Spleen (tissue), 11 donors: Measurements from ENCODE around the gene VMO1. TPM values are rescaled to one million over a fixed set of nuclear protein-coding genes. Genes with fewer than 3 reads are reported as not detected.
A peak's percentile ranks its signal among the peaks of the same experiment; 100 is the strongest.

Experiments
- DNase-seq: peaks from one replicate; pipeline ENCODE4 v3.0.0-alpha.2; 2020
- H3K27ac ChIP-seq, 8 donors: fragments of 200-600 bp; sonication (generic) in 7 of 8; 1 replicate in 4 of 8; 2 replicates in 4 of 8; pipeline versions ENCODE4 v1.5.0 to v1.8.0; 2016 to 2021; ENCODE audit warnings: inconsistent platforms in 4 of 8, mild to moderate bottlenecking in 4 of 8, moderate library complexity in 1 of 8
- H3K27me3 ChIP-seq, 7 donors: fragments of 200-600 bp; sonication (generic) in 6 of 7; replicated peaks in 1 of 7; 1 replicate in 4 of 7; 2 replicates in 3 of 7; pipeline versions ENCODE4 v1.5.0 to v1.8.0; 2016 to 2021; ENCODE audit warnings: inconsistent platforms in 3 of 7, mild to moderate bottlenecking in 1 of 7
- H3K36me3 ChIP-seq, 6 donors: fragments of 200-600 bp; sonication (generic) in 5 of 6; 1 replicate in 4 of 6; 2 replicates in 2 of 6; pipeline versions ENCODE4 v1.5.0 to v1.8.0; 2016 to 2021; ENCODE audit warnings: inconsistent platforms in 2 of 6
- H3K4me1 ChIP-seq, 6 donors: fragments of 200-600 bp; sonication (generic) in 5 of 6; 1 replicate in 3 of 6; 2 replicates in 3 of 6; pipeline versions ENCODE4 v1.5.0 to v1.8.0; 2016 to 2021; ENCODE audit warnings: inconsistent platforms in 3 of 6
- H3K4me3 ChIP-seq, 8 donors: fragments of 200-600 bp; sonication (generic) in 7 of 8; 1 replicate in 4 of 8; 2 replicates in 4 of 8; pipeline versions ENCODE4 v1.5.0 to v1.8.0; 2016 to 2021; ENCODE audit warnings: inconsistent platforms in 4 of 8, mild to moderate bottlenecking in 4 of 8, moderate library complexity in 2 of 8
- H3K9me3 ChIP-seq, 8 donors: fragments of 200-600 bp; sonication (generic) in 7 of 8; 1 replicate in 4 of 8; 2 replicates in 4 of 8; pipeline versions ENCODE4 v1.5.0 to v1.8.0; 2016 to 2021; ENCODE audit warnings: inconsistent platforms in 4 of 8
- CTCF ChIP-seq, 11 experiments: fragments of 200-600 bp in 7 of 11; fragments of 450-650 bp in 4 of 11; sonication (generic) in 4 of 11; IDR thresholded peaks in 8 of 11; conservative IDR thresholded peaks in 3 of 11; 1 replicate in 7 of 11; 2 replicates in 4 of 11; pipeline versions ENCODE4 v1.4.0 to v1.8.0; 2016 to 2021; ENCODE audit warnings: antibody characterized with exemption in 11 of 11, inconsistent platforms in 4 of 11, mild to moderate bottlenecking in 1 of 11
- POLR2A ChIP-seq, 3 donors: fragments of 450-650 bp; IDR thresholded peaks; one replicate each; pipeline ENCODE4 v1.5.1; 2017; ENCODE audit warnings: antibody characterized with exemption in 3 of 3, mild to moderate bottlenecking in 1 of 3
- POLR2AphosphoS5 ChIP-seq, 3 donors: sonication (generic); formaldehyde crosslinking; IDR thresholded peaks; one replicate each; pipeline ENCODE4 v1.5.1; 2017; ENCODE audit warnings: antibody characterized with exemption in 3 of 3
- WGBS, 5 donors: extraction: QIAGEN DNeasy Blood & Tissue Kit in 3 of 5; methylation state at CpG; one replicate each; pipeline versions ENCODE4 v1.1.5 to v1.1.7; 2013 to 2018; 5-methylcytosine and 5-hydroxymethylcytosine counted together
- intact Hi-C: fragments of 100-400 bp; cut with DNase I; formaldehyde crosslinking; loops from one replicate; pipeline ENCODE4 v1.15.0; 2023; ENCODE audit warnings: low total_unique reads
- polyA plus RNA-seq, 3 donors: library from polyadenylated mRNA; stranded (reverse); fragments of 200-250 nt; gene quantifications; one replicate each; pipeline ENCODE4 v1.2.1, GENCODE V29; 2013
- total RNA-seq, 7 donors: library from RNA; depleted of rRNA in 3 of 7; stranded (reverse); fragments of >200 nt in 3 of 7; fragmentation: NEBNext Ultra II Directional in 4 of 7; extraction: Animal tissue kit (Norgen Biotek cat#: 25700) in 4 of 7; gene quantifications; one replicate each; pipeline versions ENCODE4 v1.1.0 to v1.2.1, GENCODE V29; 2016 to 2021
- donor health status: healthy with polysubstance abuse.
- donor health status: DM: no; HTN: no; CAD: no; lungs with moderate emphysema.
- donor health status: DM: no; HTN: no; CAD: no.
- donor health status: Bipolar disorder and iron deficiency.
- donor health status: healthy.
- donor health status: DM: no; HTN: no; CAD: no.
- donor health status: DM: yes; HTN: yes; CAD: no.

Gene VMO1
- total and polyA plus RNA-seq, 10 donors, result 5.0 to 74.3 (median 12.0) TPM

GRCh38 chr17:4766723-4767122, 19.4 kb downstream of the VMO1 start:
- Histone ChIP-seq H3K27ac (peak overlapping the region in 6 of 8 donors; percentile 73 to 87 (median 82)), H3K4me1 (peaks cover 0 to 35% (median 9%) of the 10 kb centered on the region in 6 donors), H3K27me3 (no peaks in the 10 kb centered on the region), H3K9me3 (no peaks in the 10 kb centered on the region), H3K36me3 (no peaks in the 10 kb centered on the region), H3K4me3 (no peak overlapping the region)
- no peak for DNase-seq
- intact Hi-C loops, result no loop called here
- TF ChIP-seq POLR2A (IDR thresholded peaks at IDR 0.05) (no peak), CTCF (IDR thresholded peaks at IDR 0.05 in 8 of 11, conservative IDR thresholded peaks at IDR 0.05 in 3 of 11) (no peak), POLR2AphosphoS5 (IDR thresholded peaks at IDR 0.05) (no peak)
- 70 to 76% (median 73%) methylated on average over 9 of the region's 9 CpGs for WGBS, 5 donors

DNA sequence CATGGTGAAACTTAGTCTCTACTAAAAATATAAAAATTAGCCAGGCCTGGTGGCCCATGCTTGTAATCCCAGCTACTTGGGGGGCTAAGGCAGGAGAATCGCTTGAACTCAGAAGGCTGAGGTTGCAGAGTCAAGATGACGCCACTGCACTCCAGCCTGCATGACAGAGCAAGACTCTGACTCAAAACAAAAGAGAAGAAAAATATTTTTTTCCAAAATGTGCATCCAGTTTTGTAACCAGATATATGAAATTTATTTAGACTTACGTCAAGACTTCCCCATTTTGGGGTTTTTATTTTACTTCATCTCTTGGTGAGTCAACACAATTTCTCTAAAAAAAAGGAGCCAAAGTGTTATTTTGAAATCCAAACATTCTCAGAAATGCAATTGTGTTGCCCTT, 20.0 kb downstream of the VMO1 start:
- H3K9me3 ChIP-seq, result no peaks in the 10 kb centered on the region
- DNase-seq, result no peak
- peak overlapping the region in 7 of 8 donors; percentile 41 to 87 (median 77) for H3K27ac ChIP-seq
- H3K4me3 ChIP-seq, result no peak overlapping the region
- WGBS, 5 donors, result 46 to 66% (median 55%) methylated on average over 3 of the region's 3 CpGs
- TF ChIP-seq POLR2AphosphoS5 (IDR thresholded peaks at IDR 0.05) (peak in 1 of 3 donors; percentile 43), CTCF (IDR thresholded peaks at IDR 0.05 in 8 of 11, conservative IDR thresholded peaks at IDR 0.05 in 3 of 11) (no peak), POLR2A (IDR thresholded peaks at IDR 0.05) (no peak)
- peaks cover 0 to 30% (median 7%) of the 10 kb centered on the region in 6 donors for H3K4me1 ChIP-seq
- intact Hi-C loops, result no loop called here
- no peaks in the 10 kb centered on the region for H3K36me3 ChIP-seq
- no peaks in the 10 kb centered on the region for H3K27me3 ChIP-seq

- Histone ChIP-seq H3K4me1 (peaks cover 0 to 28% (median 7%) of the 10 kb centered on the region in 6 donors), H3K27ac (peak overlapping the region in 6 of 8 donors; percentile 69 to 87 (median 82)), H3K27me3 (peaks cover 0 to 5% (median 0%) of the 10 kb centered on the region in 7 donors), H3K36me3 (no peaks in the 10 kb centered on the region), H3K4me3 (peak overlapping the region in 1 of 8 donors; percentile 3), H3K9me3 (no peaks in the 10 kb centered on the region)
- no peak for DNase-seq
- TF ChIP-seq POLR2AphosphoS5 (IDR thresholded peaks at IDR 0.05) (peak in 1 of 3 donors; percentile 53), CTCF (IDR thresholded peaks at IDR 0.05 in 8 of 11, conservative IDR thresholded peaks at IDR 0.05 in 3 of 11) (peak in 2 of 11 experiments; percentile 19 to 40), POLR2A (IDR thresholded peaks at IDR 0.05) (no peak)
- 36 to 47% (median 40%) methylated on average over 3 of the region's 3 CpGs for WGBS, 5 donors
- intact Hi-C loops, result no loop called here
Measured at GRCh38 chr17:4764595-4764994, 21.6 kb downstream of the VMO1 start.

GRCh38 chr17:4759776-4760236, 26.4 kb downstream of the VMO1 start:
- H3K27ac ChIP-seq, result peak overlapping the region in 5 of 8 donors; percentile 34 to 66 (median 54)
- TF ChIP-seq POLR2AphosphoS5 (IDR thresholded peaks at IDR 0.05), result peak in 1 of 3 donors; percentile 44
- no peak for TF ChIP-seq CTCF (IDR thresholded peaks at IDR 0.05 in 8 of 11, conservative IDR thresholded peaks at IDR 0.05 in 3 of 11)
- DNase-seq, result no peak
- 68 to 82% (median 73%) methylated on average over 9 to 10 of the region's 10 CpGs for WGBS, 5 donors
- H3K4me3 ChIP-seq, result no peak overlapping the region
- H3K27me3 ChIP-seq, result peaks cover 0 to 16% (median 0%) of the 10 kb centered on the region in 7 donors
- no peaks in the 10 kb centered on the region for H3K36me3 ChIP-seq
- H3K4me1 ChIP-seq, result peaks cover 0 to 12% (median 5%) of the 10 kb centered on the region in 6 donors
- H3K9me3 ChIP-seq, result no peaks in the 10 kb centered on the region
- intact Hi-C loops, result no loop called here
